ENCODE measurements around the gene NOC4L.
"Not testable (repeated sequence)": the region's sequence is repeated elsewhere in the genome, so short reads cannot be mapped to it uniquely, and the experiment has no call there.

NOC4L gene

DNA sequence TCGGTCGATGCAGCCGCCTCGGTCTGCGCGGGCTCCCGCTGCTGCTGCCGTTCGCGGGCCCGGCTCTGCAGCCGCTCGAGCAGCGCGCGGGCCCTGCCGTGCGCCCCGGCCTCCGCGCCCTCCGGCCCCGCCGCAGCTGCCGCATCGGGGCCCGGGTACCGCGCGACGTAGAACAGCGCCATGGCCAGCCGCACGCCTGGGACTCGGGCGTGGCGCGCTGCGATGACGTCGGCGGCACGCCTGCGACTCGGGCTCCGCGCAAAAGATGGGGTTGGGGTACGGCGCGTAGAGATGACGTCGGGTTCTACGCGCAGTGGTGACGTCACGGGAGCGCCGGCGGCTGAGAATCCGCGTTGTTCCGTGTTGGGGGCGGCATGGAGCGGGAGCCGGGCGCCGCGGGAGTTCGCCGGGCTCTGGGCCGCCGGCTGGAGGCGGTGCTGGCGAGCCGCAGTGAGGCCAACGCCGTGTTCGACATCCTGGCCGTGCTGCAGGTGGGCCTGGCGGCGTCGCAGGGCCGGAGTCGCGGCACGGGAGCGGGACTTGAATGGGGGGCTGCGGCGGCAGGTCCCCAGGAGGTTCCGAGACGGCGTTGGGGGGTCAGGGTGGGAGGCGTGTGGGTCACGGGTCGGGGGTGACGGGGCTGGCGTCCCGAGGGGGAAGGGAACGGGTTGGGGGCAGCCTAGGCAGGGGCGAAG lies at the start of gene NOC4L, which contains the start of gene DDX51:
NOC4L (plus strand) TSS at position 343 of the 695 bp plus-strand sequence; CDS start at position 375, 32 bp downstream.
DDX51 (minus strand) TSS at position 205 of the 695 bp plus-strand sequence; CDS start at position 182, 23 bp downstream.
- peak; percentile 76 for DNase-seq (ENCODE audit: low read depth)

DNA sequence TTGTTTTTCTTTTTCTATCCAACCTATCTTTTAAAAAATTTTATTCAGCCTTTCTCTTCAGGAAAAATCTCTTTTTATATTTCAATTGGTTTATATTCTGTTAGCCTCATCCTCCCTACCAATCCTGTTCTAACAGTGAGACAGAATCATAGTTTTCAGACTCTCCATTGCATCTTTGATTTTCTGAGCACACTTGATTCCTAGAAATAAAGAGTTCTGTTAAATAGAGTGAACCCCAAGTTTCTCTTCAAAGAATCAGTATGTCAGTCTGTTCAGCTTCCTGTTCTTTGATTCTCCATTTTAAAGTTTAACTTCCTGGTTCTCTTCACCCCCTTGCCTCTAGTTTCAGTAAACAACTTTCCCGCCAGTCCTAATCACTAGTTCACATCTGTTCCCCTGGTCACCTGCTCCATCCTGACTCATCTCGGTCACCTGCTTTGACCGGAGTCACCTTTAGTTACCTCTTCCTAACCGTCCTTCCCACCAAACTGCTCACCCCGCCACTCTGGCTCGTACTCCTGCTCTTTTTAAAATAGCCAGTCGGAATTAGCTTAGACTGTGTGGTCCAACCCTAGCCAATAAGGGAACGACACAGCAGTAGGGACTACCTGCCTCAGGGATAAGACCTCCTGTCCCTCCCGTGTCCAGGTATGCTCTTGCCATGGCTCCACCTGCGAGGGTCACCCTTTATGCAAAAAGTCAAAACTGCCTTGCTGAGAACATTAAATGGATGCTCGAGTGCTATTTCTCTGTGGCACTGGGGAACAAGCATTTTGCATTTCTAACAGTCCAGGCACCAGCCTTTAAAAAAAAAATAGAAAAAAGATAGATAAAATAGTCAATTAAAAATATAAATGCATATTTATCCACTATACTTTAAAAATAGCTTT lies 48.5 kb upstream of the NOC4L start:
- DNase-seq (ENCODE audit: low read depth) = no peak

DNA sequence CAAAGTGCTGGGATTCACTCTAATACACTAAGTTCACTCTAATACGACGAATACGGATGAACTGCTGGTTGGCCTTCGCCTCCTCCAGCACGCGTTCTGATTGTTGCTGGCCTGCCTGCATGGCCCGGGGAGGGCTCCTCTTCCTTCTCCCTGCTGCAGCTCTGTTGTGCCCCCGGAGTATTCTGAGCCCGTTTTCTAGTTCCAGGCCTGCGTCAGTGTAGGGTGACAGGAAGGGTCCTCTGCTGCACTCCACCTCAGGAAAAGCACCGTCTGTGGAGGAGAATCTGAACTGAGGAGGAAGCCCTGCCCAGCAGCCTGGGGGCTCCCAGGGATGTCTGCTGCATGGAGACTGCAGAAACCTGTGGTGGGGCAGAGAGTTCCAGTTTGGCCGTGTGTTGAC lies 44.5 kb upstream of the NOC4L start:
- DNase-seq (ENCODE audit: low read depth) = no peak

DNA sequence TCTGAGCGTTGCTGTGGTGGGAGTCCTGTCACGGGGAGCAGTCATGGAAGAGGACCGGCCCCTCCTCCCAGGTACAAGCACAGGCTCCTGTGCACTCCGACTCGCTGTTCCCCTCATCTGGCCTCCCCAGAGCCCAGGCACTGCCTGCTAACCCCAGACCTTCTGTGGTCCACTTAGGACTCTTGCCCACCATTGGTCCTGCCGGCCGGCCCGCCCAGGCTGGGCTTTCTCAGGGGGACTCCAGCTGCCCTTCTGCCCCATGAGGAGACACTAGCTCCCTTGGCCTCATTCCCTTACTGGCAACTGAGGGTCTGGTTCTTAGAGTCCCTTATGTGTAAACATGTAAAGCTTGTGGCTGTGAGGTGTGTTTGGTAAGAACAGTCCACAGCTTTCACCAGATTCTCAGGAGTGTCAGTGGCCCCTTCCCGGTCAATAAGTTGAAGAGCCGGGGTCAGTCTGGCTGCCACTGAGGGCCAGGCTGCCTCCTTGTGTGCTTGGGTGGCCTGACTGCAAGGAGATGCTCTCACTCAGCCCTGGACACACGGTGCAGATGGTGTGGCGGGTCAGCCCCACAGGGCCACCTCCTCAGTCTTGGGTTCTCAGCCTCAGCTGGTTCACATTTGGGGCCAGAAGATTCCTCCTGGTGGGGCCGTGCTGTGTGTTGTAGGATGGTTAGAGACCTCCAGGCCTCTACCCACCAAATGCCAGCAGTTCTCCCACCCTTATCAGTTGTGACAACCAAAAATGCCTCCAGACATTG lies 43.8 kb upstream of the NOC4L start:
- DNase-seq (ENCODE audit: low read depth) = no peak

DNA sequence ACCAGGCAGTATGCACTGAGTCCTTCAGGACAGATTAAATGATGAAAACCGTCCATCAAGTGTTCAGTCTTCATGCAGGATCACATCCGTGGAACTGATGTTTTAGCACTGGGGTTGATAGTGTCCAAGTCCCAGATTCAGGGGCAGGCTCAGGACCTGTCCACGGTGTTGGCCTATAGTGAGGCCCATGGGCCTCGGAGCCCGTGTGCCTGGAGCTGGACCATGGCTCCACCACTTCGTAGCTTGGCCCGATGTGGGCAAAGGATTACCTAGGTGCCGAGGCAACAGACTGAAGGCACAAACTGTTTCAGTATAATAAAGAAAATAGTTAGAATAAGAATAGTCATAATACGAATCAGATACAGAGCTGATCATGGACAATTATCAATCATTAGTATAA lies 42.0 kb upstream of the NOC4L start:
- no peak for DNase-seq (ENCODE audit: low read depth)

DNA sequence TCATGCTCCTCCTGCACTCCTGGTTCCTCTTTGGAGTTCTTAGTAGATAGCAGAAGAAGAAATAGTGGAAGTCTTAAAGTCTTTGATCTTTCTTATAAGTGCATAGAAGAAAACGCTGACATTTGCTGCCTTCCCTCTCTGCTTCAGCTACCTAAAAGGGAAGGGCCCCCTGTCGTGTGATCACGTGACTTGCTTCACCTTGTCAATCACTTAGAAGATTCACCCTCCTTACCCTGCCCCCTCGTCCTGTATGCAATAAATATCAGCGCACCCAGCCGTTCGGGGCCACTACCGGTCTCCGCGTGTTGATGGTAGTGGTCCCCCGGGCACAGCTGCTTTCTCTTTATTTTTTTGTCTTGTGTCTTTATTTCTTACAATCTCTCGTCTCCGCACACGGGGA lies 41.2 kb upstream of the NOC4L start:
- not testable (repeated sequence) for DNase-seq (ENCODE audit: low read depth)

DNA sequence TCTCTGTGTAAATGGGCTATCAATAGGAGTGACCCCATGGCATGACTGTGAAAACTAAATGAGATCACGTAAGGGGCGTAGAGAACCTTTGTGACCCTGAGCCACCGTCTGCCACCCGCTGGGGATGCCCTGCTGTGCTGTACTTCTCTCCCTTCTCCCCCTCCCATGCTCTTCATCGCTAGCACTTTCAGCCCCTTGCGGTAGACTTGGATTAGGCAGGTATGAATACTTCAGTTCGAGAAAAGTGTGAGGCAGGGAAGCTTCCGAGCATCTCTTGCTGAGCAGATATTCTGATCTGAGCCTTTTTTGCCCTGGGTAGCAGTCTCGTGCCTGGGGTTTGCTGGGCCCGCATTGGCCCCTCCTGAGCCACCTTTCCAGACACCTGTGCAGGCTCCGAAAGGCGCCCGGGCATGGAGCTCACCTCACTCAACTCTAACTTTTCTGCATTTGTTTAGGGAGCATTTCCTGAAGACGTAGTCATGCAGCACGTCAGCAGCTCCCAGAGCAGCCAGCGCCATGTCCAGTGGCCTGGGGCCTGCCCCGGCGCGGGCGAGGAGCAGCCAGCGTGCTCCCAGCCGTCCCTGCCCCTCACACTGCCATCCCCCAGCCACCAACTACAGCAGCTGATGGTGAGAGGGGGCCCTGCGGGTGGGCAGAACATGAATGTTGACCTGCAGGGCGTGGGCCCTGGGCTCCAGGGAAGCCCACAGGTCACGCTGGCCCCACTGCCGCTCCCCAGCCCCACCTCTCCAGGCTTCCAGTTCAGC lies 40.5 kb upstream of the NOC4L start:
- no peak for DNase-seq (ENCODE audit: low read depth)

DNA sequence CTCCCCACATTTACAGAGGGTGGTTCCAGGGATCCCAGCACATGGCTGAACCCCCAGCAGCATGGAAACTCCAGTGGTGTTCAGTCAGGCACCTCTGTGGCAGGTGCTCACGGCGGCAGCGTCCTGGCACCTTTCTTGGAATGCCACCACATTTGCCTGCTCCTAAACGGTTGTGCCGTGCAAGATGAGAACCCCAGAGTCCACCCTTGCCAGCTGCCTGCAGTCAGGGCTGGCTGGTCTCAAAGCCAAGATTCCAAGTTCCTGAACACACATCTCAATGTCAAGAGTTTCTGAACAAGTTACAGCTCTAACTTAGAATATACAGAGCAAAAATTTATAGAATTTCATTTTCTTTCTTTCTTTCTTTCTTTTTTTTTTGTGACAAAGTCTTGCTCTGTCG lies 38.8 kb upstream of the NOC4L start:
- no peak for DNase-seq (ENCODE audit: low read depth)

DNA sequence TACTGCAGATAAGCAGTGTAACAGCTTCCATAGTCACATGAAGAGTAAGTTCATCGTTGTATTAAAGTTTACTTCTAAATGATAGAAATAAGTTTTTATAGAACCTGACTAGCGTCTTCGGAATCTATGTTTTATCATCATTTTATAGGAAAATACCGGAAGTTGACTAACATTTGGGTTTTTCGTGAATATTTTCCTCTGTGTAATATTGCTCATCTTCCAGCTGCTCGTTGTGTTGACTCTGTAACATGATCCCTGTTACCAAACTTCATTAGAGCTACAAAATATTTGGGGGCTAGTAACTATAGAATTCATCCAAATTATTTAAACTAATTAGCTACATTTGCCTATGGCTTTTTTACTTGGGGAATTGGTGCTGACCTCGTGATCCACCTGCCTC lies 37.3 kb upstream of the NOC4L start:
- peak; percentile 71 for DNase-seq (ENCODE audit: low read depth)

DNA sequence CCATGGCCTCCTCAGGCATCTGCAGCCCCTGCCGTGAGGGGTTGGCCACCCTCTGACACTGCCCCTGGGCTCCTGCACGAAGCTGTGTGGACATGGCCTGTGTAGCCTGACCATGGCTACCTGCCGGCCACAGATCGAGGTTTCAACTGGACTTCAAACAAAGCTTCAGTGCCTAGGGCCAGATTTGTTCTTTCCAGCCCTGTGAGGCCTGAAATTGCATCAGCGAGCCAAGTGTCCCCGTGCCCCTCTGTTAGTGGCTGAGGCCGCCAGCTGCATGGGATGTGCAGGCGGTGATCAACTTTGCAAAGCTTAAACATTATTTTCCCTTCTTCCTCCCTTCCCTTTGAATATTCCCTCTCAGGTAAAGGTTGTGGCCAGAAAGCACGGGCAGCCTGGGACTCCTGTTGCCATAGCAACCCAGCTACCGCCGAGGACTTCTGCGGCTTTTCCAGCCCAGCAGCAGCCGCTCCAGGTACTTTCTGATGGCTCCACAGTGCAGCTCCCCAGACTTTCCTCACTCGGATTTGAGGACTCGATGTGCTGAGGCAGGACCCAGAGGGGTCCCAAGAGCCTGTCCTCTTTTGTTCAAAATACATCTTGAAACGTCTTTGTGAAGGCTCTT lies 35.9 kb upstream of the NOC4L start:
- no peak for DNase-seq (ENCODE audit: low read depth)

DNA sequence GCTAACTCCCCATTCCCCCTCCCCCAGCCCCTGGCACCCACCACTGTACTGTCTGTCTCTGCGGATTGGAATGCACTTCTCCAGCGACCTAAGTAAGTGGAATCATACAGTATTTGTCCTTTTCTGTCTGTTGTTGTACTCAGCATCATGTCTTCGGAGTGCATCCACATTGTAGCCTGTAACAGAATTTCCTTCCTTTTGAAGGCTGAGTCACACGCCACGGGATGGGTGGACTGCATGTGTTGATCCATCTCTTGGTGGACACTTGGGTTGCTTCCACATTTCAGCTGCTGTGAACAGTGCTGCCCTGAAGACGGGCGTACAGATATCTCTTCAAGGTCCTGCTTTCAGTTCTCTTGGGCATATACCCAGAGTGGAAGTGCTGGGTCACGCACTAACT lies 34.5 kb upstream of the NOC4L start:
- DNase-seq (ENCODE audit: low read depth) = no peak

DNA sequence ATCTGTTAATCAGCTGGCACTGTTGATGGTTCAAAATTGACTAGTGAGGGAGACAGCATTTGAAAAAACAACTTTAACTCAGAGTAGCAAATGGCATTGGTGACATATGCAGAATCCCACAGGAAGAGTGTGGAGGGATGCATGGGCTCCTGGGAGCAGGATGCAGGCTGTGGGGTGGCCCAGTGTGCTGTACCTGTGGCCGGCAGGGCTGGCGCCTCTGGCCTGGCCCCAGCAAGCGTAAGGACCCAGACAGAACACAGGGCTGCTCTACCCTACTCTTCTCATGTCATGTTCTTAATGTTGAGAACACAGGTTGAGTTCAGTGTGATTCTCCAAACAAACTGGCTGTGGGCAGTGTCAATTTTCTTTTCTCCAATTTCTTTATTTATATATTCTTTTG lies 33.6 kb upstream of the NOC4L start:
- DNase-seq (ENCODE audit: low read depth) = no peak

DNA sequence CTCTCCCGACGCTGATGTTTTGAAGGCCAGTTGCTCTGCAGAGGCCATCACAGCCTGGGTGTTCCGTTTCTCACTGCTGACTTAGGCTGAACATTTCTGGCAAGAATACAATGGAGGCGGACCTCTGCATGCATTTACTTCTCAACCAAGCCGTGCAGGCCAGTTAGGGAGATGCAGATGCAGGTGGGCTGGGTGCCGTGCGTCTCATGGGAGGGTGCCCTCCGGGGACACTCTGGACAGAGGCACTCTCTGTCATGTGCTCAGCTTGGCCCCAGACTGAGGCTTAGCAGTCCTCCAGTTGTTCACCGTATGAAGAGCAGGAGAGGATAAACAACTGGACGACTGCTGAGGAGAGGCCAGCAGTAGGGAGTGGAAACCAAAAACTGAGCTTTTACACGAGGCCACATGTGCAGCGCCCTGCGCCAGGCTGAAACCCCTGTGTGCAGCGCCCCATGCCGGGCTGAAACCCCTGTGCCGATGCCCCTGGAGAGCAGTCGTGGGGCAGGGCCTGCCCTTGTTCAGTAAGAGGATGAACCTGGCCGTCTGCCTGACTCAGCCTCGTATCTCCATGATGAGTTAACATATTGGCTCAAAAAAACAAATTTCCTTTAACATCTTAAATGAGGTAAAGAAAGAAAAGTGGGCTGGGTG lies 32.5 kb upstream of the NOC4L start:
- no peak for DNase-seq (ENCODE audit: low read depth)

DNA sequence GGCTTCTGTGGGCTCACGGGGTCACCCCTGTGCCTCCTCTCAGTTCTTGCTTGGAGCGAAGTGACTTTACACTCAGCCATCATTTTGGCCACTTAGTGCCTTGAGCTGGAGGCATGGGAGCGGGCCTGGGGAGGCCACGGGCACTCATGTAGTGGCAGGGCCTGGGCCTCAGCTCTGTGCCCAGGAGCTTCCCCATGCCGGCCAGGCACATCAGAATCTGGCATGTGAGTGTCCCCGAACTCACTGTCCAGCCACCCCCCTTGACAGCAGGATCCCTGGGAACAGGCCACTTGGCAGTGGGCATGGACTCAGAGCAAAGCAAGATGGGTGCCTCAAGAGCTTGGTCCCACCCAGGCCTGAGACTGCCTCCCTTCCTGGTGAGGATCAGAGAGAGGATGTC lies 29.6 kb upstream of the NOC4L start:
- no peak for DNase-seq (ENCODE audit: low read depth)

DNA sequence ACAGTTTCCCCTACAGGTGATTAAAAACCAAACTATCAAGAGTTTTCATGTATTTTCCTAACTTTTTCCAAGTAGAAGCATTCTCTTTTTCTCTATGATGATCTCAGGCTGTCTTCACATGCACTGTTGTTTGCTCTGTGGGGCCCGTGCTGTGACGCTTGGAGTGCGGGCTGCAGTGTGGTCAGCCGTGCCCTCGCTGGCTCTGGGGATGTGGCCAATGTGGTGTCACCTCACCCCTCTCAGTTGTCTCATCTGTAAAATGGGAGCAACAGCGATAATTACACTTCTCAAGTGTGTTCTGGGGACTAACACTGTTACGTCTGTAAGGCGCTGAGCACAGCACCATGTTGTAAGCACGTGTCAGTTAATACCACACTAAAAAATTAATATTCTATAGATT lies 28.8 kb upstream of the NOC4L start:
- DNase-seq (ENCODE audit: low read depth) = no peak

DNA sequence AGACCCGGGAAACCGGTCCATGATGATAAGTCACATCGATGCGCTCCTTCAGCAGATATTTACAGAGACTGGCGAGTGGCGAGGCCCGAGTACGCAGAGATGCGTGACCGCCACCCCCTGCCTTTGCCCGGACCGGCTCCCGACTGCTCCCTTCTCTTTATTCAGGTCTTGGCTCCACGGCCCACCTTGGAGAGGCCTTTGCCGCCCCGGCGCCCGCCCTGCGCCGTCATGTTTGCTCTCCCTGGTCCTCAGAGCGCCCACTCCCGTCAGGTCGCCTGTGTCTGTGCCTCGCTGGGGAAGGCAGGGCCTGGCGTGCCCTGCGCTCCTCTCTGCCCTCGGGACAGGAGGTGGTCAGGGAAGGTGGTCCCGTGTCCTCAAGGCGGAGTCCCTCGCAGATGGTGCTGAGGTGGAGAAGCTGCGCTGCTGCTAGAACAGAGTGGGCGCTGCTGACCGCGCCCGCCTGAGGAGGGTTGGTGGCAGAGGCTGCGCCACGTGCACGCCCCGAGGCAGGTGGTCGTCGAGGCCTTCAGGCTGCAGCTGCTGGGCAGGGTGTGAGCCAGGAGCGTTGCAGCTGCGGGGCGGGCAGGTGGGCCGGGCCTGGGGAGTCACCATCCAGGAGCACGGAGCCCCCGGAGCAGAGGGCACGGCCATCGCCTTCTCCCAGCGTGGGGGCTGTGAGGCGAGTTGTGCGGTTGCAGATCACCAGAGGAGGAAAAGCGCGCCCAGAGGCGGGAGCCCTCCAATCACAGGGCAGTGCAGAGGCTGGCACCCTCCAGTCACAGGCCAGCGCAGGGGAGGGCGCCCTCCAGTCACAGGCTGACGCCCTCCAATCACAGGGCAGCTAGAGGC lies 27.3 kb upstream of the NOC4L start:
- no peak for DNase-seq (ENCODE audit: low read depth)

DNA sequence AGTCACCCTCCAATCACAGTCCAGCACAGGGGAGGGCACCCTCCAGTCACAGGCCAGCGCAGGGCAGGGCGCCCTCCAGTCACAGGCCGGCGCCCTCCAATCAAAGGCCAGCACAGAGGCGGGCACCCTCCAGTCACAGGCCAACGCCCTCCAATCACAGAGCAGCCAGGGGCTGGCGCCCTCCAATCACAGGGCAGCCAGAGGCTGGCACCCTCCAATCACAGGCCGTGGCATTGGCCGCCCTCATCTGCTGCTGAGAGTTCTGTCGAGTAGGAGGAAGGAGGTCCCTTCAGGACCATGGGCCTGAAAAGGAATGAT lies 26.7 kb upstream of the NOC4L start:
- DNase-seq (ENCODE audit: low read depth) = no peak

DNA sequence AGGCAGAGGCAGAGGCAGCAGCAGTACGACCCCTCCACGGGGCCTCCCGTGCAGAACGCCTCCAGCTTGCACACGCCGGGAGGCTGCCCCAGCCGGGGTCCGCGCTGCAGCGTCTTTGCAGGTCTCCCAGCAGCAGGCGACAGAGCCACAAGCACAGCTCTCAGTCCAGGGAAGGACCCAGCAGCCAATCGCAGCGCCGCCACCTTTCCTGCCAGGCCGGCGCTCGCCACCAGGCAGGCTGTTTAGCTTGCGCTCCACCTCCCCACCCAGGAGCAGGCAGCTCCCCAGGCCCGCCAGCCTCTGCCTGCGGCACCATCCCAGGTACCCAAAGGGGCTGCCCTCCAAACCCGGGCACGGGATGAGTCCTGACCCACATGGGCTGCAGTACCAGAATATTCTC lies 25.4 kb upstream of the NOC4L start:
- DNase-seq (ENCODE audit: low read depth) = no peak

DNA sequence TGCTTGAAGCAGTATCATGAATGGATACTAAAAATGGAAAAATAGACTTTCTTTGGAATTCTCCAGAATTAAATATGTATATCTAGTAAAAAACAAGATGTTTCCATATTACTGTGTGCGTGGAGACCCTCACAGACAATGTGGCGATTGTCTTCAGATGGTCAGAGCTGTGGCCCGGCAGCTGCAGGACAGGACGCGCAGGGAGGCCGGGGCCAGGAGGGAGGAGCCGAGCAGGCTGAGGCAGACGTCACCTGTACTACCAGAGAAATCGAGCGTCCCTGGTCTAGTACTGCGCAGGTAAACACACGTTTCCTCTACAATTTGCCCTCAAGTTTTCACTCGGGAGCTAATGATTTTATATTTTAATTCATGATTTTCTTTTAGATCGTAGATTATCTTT lies 23.0 kb upstream of the NOC4L start:
- DNase-seq (ENCODE audit: low read depth) = no peak
